Panc1 (cell line): Measurements from ENCODE around the gene FIBCD1.

Source experiments
- POLR2AphosphoS5 ChIP-seq: IDR thresholded peaks from 2 replicates; pipeline ENCODE4 v1.6.1; 2012; ENCODE audit warnings: mild to moderate bottlenecking, low read depth, low read length, moderate library complexity
- SIN3A ChIP-seq: IDR thresholded peaks from 2 replicates; pipeline ENCODE4 v1.6.1; 2012; ENCODE audit warnings: low read depth, mild to moderate bottlenecking, low read length, moderate library complexity, borderline replicate concordance; ENCODE audit not compliant: insufficient read depth
- TCF7L2 ChIP-seq: IDR thresholded peaks from 2 replicates; pipeline ENCODE4 v1.6.1; 2011; ENCODE audit warnings: mild to moderate bottlenecking, low read depth, low read length, inconsistent platforms
- TF ChIP-seq, protein P1 (sequence below): fragments of 450-650 bp; IDR thresholded peaks from 2 replicates; pipeline ENCODE4 v1.5.1; 2017; ENCODE audit warnings: mild to moderate bottlenecking
- TF ChIP-seq, protein P2 (sequence below), 2 experiments: IDR thresholded peaks; 2 replicates each; pipeline ENCODE4 v1.6.1; 2011 to 2012; ENCODE audit warnings: low read depth in 2 of 2, control low read depth in 1 of 2, low read length in 1 of 2, mild to moderate bottlenecking in 1 of 2, moderate library complexity in 1 of 2; ENCODE audit not compliant: insufficient read depth in 1 of 2

DNA sequence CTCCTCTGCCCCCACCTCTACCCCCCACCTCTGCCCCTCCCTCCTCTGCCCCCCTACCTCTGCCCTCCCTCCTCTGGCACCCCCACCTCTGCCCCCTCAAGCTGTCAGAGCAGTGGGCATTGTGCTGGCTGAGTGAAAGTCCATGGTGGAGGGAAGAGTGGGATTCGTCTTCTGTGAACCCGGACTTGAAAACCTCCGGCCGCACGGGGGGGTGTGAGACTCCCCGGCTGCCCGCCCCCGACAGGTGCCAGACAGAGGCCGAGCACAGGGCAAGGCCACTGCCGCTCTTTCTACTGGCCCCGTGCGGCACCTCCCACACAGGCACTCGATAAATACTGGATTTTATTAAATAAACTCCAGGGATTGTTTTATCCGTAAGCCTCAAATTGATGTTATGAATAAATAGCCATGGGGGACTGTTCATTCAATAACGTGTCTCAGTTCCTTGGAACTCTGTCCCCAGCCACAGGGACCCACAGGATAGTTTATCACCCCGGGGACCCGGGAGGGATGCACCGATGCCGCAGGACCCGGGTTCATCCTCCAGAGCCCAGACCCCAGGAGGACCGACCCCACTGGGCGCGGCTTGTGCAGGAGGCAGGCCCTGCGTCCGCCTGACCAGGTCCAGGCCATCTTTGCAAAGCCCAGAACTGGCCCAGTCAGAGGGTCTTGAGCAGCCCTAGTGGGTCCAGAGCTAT lies 39.8 kb downstream of the FIBCD1 start:
- TF ChIP-seq, protein P1, sequence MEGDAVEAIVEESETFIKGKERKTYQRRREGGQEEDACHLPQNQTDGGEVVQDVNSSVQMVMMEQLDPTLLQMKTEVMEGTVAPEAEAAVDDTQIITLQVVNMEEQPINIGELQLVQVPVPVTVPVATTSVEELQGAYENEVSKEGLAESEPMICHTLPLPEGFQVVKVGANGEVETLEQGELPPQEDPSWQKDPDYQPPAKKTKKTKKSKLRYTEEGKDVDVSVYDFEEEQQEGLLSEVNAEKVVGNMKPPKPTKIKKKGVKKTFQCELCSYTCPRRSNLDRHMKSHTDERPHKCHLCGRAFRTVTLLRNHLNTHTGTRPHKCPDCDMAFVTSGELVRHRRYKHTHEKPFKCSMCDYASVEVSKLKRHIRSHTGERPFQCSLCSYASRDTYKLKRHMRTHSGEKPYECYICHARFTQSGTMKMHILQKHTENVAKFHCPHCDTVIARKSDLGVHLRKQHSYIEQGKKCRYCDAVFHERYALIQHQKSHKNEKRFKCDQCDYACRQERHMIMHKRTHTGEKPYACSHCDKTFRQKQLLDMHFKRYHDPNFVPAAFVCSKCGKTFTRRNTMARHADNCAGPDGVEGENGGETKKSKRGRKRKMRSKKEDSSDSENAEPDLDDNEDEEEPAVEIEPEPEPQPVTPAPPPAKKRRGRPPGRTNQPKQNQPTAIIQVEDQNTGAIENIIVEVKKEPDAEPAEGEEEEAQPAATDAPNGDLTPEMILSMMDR: no peak
- TF ChIP-seq SIN3A (no peak), POLR2AphosphoS5 (no peak), TCF7L2 (no peak)
- TF ChIP-seq, protein P2, sequence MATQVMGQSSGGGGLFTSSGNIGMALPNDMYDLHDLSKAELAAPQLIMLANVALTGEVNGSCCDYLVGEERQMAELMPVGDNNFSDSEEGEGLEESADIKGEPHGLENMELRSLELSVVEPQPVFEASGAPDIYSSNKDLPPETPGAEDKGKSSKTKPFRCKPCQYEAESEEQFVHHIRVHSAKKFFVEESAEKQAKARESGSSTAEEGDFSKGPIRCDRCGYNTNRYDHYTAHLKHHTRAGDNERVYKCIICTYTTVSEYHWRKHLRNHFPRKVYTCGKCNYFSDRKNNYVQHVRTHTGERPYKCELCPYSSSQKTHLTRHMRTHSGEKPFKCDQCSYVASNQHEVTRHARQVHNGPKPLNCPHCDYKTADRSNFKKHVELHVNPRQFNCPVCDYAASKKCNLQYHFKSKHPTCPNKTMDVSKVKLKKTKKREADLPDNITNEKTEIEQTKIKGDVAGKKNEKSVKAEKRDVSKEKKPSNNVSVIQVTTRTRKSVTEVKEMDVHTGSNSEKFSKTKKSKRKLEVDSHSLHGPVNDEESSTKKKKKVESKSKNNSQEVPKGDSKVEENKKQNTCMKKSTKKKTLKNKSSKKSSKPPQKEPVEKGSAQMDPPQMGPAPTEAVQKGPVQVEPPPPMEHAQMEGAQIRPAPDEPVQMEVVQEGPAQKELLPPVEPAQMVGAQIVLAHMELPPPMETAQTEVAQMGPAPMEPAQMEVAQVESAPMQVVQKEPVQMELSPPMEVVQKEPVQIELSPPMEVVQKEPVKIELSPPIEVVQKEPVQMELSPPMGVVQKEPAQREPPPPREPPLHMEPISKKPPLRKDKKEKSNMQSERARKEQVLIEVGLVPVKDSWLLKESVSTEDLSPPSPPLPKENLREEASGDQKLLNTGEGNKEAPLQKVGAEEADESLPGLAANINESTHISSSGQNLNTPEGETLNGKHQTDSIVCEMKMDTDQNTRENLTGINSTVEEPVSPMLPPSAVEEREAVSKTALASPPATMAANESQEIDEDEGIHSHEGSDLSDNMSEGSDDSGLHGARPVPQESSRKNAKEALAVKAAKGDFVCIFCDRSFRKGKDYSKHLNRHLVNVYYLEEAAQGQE (IDR thresholded peaks at IDR 0.05; ENCODE audit: insufficient read depth in 1 of 2, low read depth in 2 of 2, low read length in 1 of 2): no peak
